Tibial nerve (tissue), 4 donors: Measurements from ENCODE around the gene GLRX. TPM values are rescaled to one million over a fixed set of nuclear protein-coding genes. Genes with fewer than 3 reads are reported as not detected.

Source experiments
- DNase-seq, 2 donors: peaks; one replicate each; pipeline ENCODE4 v3.0.0-alpha.2; 2019; ENCODE audit warnings: low spot score in 2 of 2
- H3K27ac ChIP-seq, 4 donors: fragments of 200-600 bp; sonication (generic) in 3 of 4; one replicate each; pipeline ENCODE4 v1.5.1; 2017 to 2019; ENCODE audit warnings: mild to moderate bottlenecking in 1 of 4
- H3K27me3 ChIP-seq, 2 donors: fragments of 200-600 bp; sonication (generic) in 1 of 2; one replicate each; pipeline versions ENCODE4 v1.5.1 to v1.6.0; 2017 to 2019
- H3K36me3 ChIP-seq, 3 donors: fragments of 200-600 bp; sonication (generic); one replicate each; pipeline ENCODE4 v1.5.1; 2018 to 2019
- H3K4me1 ChIP-seq, 4 donors: fragments of 200-600 bp; sonication (generic) in 3 of 4; one replicate each; pipeline ENCODE4 v1.5.1; 2017 to 2019
- H3K4me3 ChIP-seq, 4 donors: fragments of 200-600 bp; sonication (generic) in 3 of 4; one replicate each; pipeline ENCODE4 v1.5.1; 2017 to 2019; ENCODE audit warnings: mild to moderate bottlenecking in 1 of 4, moderate library complexity in 1 of 4
- H3K9me3 ChIP-seq, 4 donors: fragments of 200-600 bp; sonication (generic) in 3 of 4; one replicate each; pipeline ENCODE4 v1.5.1; 2017 to 2019
- CTCF ChIP-seq, 5 experiments: fragments of 200-600 bp in 3 of 5; fragments of 450-650 bp in 2 of 5; sonication (generic) in 3 of 5; IDR thresholded peaks; one replicate each; pipeline ENCODE4 v1.5.1; 2016 to 2019; ENCODE audit warnings: antibody characterized with exemption in 5 of 5, mild to moderate bottlenecking in 3 of 5, moderate library complexity in 2 of 5
- EP300 ChIP-seq, 2 donors: sonication (generic); formaldehyde crosslinking; IDR thresholded peaks; one replicate each; pipeline ENCODE4 v1.6.1; 2017; ENCODE audit warnings: antibody characterized with exemption in 2 of 2, mild to moderate bottlenecking in 1 of 2
- POLR2A ChIP-seq, 2 donors: fragments of 450-650 bp; IDR thresholded peaks; one replicate each; pipeline ENCODE4 v1.6.1; 2017; ENCODE audit warnings: antibody characterized with exemption in 2 of 2, mild to moderate bottlenecking in 2 of 2, moderate library complexity in 2 of 2
- WGBS, 2 donors: methylation state at CpG; one replicate each; pipeline ENCODE4 v1.1.5; 2018; 5-methylcytosine and 5-hydroxymethylcytosine counted together
- total RNA-seq, 4 donors: library from RNA; depleted of rRNA; stranded (reverse); fragments of >200 nt; gene quantifications; one replicate each; pipeline ENCODE4 v1.1.0, GENCODE V29; 2016

The GLRX gene
- total RNA-seq, 4 donors from 2014 or later: 15.3 to 72.0 (median 40.4) TPM

GRCh38 chr5:95866435-95867040 is 44.0 kb upstream of the GLRX start:
- Histone ChIP-seq H3K4me3 (no peak overlapping the region), H3K36me3 (no peaks in the 10 kb centered on the region), H3K27me3 (no peaks in the 10 kb centered on the region), H3K9me3 (no peaks in the 10 kb centered on the region), H3K27ac (peak overlapping the region in 1 of 4 donors; percentile 26), H3K4me1 (peaks cover 0 to 19% (median 16%) of the 10 kb centered on the region in 4 donors)
- TF ChIP-seq CTCF (IDR thresholded peaks at IDR 0.05): no peak
- TF ChIP-seq POLR2A (IDR thresholded peaks at IDR 0.05): no peak
- no peak for TF ChIP-seq EP300 (IDR thresholded peaks at IDR 0.05)
- no peak for DNase-seq
- 41 to 48% methylated on average over 1 of the region's 1 CpG for WGBS, 2 donors

GRCh38 chr5:95864944-95865504 is 42.5 kb upstream of the GLRX start:
- Histone ChIP-seq H3K27me3 (no peaks in the 10 kb centered on the region), H3K36me3 (no peaks in the 10 kb centered on the region), H3K9me3 (no peaks in the 10 kb centered on the region), H3K27ac (peak overlapping the region in 1 of 4 donors; percentile 21), H3K4me3 (no peak overlapping the region), H3K4me1 (peaks cover 0 to 27% (median 17%) of the 10 kb centered on the region in 4 donors)
- 42 to 54% methylated on average over 6 of the region's 6 CpGs for WGBS, 2 donors
- TF ChIP-seq CTCF (IDR thresholded peaks at IDR 0.05) (no peak), EP300 (IDR thresholded peaks at IDR 0.05) (no peak)
- DNase-seq: no peak

DNA sequence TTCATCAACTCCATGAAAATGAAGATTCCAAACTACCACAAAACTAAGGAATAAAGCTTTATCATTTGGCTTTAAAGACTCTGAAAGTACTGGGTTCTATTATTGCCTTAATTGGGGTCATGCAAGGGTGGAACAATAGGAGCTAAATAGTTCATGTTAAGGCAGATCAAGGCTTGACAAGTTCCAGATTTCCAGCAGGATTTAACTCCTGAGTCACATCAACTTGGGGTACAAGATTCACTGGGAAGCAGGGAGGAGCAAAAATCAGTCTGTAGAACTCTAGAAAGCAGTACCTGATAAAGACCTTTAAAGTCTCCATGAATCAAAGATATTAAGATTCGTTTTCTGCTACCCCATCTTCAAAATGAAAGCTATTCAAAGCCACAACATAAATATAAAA is 41.9 kb upstream of the GLRX start:
- no peak for DNase-seq
- H3K9me3 ChIP-seq: no peaks in the 10 kb centered on the region
- WGBS, 2 donors: 85 to 97% methylated on average over 1 of the region's 1 CpG
- H3K27ac ChIP-seq: peak overlapping the region in 2 of 4 donors; percentile 21 to 94
- H3K4me3 ChIP-seq: no peak overlapping the region
- peaks cover 0 to 30% (median 20%) of the 10 kb centered on the region in 4 donors for H3K4me1 ChIP-seq
- no peaks in the 10 kb centered on the region for H3K27me3 ChIP-seq
- TF ChIP-seq POLR2A (IDR thresholded peaks at IDR 0.05): no peak
- no peak for TF ChIP-seq CTCF (IDR thresholded peaks at IDR 0.05)
- TF ChIP-seq EP300 (IDR thresholded peaks at IDR 0.05): no peak
- H3K36me3 ChIP-seq: no peaks in the 10 kb centered on the region

DNA sequence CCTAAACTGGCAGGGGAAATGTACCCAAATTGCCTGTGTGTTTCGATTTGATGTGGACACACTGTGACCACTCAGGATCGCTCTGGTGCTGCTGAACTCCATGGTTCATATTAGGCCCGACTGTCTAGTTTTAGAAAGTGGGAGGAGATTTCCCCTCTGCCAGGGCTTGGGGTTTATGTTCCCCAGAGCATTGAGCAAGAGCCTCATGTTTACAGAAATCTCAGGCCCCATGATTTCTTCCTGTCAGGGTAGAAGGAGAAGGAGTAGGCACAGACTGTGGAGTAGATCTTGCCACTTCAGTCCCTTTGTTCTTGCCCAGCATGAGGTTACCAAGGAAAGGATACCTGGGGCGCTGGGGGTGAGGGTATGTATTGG is 40.8 kb upstream of the GLRX start:
- Histone ChIP-seq H3K27ac (peak overlapping the region; percentile 37 to 94 (median 70)), H3K27me3 (no peaks in the 10 kb centered on the region), H3K4me3 (peak overlapping the region in 1 of 4 donors; percentile 31), H3K4me1 (peaks cover 0 to 41% (median 30%) of the 10 kb centered on the region in 4 donors), H3K9me3 (no peaks in the 10 kb centered on the region), H3K36me3 (no peaks in the 10 kb centered on the region)
- whole genome bisulfite sequencing, 2 donors: 64 to 77% methylated on average over 4 of the region's 4 CpGs
- peak; percentile 48 to 75 for DNase-seq
- TF ChIP-seq POLR2A (IDR thresholded peaks at IDR 0.05) (peak in 1 of 2 donors; percentile 48), CTCF (IDR thresholded peaks at IDR 0.05) (no peak), EP300 (IDR thresholded peaks at IDR 0.05) (peak; percentile 57 to 93)

GRCh38 chr5:95862671-95863382 is 40.3 kb upstream of the GLRX start:
- H3K27ac ChIP-seq: peak overlapping the region; percentile 37 to 94 (median 70)
- no peaks in the 10 kb centered on the region for H3K36me3 ChIP-seq
- H3K4me1 ChIP-seq: peaks cover 0 to 47% (median 35%) of the 10 kb centered on the region in 4 donors
- no peaks in the 10 kb centered on the region for H3K9me3 ChIP-seq
- no peak overlapping the region for H3K4me3 ChIP-seq
- no peaks in the 10 kb centered on the region for H3K27me3 ChIP-seq
- no peak for DNase-seq
- TF ChIP-seq CTCF (IDR thresholded peaks at IDR 0.05): no peak
- TF ChIP-seq POLR2A (IDR thresholded peaks at IDR 0.05): no peak
- no peak for TF ChIP-seq EP300 (IDR thresholded peaks at IDR 0.05)
- WGBS, 2 donors: 76 to 81% methylated on average over 8 of the region's 8 CpGs
